GM10248 (cell line): ENCODE measurements around the gene PDE4D.
A peak's percentile ranks its signal among the peaks of the same experiment; 100 is the strongest.
"Not testable (repeated sequence)": the region's sequence is repeated elsewhere in the genome, so short reads cannot be mapped to it uniquely, and the experiment has no call there.

ENCODE experiments used
- CTCF ChIA-PET: fragments of 300-600 bp; sonication (Branson Sonifier 250); formaldehyde crosslinking; extraction: SDS; loops from one replicate; lab custom pipeline; 2021; ENCODE audit warnings: antibody characterized with exemption; lab: Yijun Ruan, JAX
- POLR2A ChIA-PET: fragments of 350-650 bp; sonication (Branson Sonifier 250); formaldehyde crosslinking; extraction: SDS; loops from one replicate; lab custom pipeline; 2020; ENCODE audit warnings: antibody characterized with exemption; lab: Yijun Ruan, JAX
- DNase-seq: peaks from one replicate; pipeline ENCODE4 v3.0.0; 2012; ENCODE audit errors: extremely low spot score
- CTCF ChIP-seq: IDR thresholded peaks from 2 replicates; pipeline ENCODE4 v1.5.1; 2012; ENCODE audit warnings: mild to moderate bottlenecking, low read depth; ENCODE audit errors: extremely low read depth, missing control alignments, control extremely low read depth

The PDE4D gene

DNA sequence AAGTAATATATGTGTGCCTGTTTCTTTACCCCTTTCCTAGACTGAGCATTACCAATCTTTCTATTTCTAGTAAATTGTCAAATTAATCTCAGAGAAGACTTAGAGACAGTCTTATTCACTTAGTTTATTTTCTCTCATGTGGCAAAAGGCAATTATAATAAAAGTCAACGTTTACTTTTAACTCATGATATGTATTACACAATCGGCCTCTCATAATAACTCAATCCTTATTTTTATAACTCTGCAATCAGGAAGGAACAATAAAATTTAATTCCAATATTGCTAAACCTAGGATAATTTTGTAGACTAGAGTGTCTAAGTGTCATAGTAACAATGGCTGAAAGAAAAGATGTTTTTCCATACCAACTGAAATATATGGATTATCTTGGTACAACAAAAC is 214.6 kb downstream of the PDE4D start:
- CTCF ChIA-PET, result interaction anchor here (1.2 to 1.3 kb wide), 2 partner anchors 173 to 298 kb away, joined by 4 read pairs; no protein-coding TSS in a partner anchor
- POLR2A ChIA-PET, result no interaction called here
- TF ChIP-seq CTCF, result no peak
- no peak for DNase-seq

DNA sequence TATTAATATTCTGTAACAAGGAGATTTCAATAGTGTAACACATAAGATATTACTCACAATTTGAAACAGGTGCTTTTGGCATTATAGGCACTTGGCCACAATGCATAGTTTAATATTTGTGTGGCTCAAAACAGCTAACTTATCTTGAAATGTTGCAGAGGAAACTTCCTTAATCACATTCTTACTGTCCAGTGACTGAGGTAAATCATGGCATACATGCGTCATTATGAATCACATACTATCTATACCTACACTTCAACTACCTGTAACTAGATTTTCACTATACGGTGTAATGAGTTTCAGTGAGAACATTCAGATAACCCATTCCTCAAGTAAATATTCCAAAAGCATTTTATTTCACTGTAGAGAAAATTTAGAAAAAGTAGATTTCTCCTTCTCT is 218.8 kb downstream of the PDE4D start:
- TF ChIP-seq CTCF, result no peak
- DNase-seq, result no peak
- POLR2A ChIA-PET, result no interaction called here
- CTCF ChIA-PET, result interaction anchor here (0.6 to 6.3 kb wide), 7 partner anchors 10 to 294 kb away, joined by 3 to 64 read pairs (median 4); no protein-coding TSS in a partner anchor

DNA sequence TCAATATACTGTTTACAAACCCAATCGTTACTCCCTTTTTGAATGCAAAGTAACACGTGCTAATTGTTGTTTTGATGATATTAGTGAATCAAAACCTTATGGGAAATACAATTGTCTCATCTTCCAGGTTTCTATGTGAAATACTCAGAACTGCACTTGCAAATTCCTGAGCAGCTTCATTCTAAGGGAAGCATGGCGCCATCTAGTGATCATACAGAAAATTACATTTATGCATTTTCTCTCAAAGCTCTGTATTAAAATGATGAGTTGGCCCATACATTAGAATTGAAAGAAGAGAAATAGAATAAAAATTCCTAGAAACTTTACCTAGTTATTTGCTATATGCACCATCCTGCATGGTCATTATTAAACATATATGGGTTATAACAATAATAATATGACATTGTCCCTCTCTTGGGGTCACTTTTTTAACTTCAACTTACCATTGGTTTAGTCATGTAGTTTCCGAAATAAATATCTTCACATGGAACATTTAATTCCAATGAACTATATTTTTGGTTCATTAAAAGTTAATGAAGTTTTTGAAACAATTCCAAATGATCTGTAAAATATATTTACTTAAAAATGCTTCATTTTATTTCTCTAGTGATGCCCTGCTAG is 220.0 kb downstream of the PDE4D start:
- TF ChIP-seq CTCF, result peak; percentile 62
- ChIA-PET POLR2A (no interaction called here), CTCF (interaction anchor here (0.6 to 6.3 kb wide), 37 partner anchors 10 to 486 kb away, joined by 3 to 64 read pairs (median 4); no protein-coding TSS in a partner anchor)
- DNase-seq, result peak; percentile 22

- no peak for DNase-seq
- ChIA-PET POLR2A (no interaction called here), CTCF (interaction anchor here (0.7 to 1.8 kb wide), 3 partner anchors 134 to 276 kb away, joined by 3 to 8 read pairs (median 6); no protein-coding TSS in a partner anchor)
- TF ChIP-seq CTCF, result no peak
Observed at GRCh38 chr5:59666440-59667068, 227.0 kb downstream of the PDE4D start.

DNA sequence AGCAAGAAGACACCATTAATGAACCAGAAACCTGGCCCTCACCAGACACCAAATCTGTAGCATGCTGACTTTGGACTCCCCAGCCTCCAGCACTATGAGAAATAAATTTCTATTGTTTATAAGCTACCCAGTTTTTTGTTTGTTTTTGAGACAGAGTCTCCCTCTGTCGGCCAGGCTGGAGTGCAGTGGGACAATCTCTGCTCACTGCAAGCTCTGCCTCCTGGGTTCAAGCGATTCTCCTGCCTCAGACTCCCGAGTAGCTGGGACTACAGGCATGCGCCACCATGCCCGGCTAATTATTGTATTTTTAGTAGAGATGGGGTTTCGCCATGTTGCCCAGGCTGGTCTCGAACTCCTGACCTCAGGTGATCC is 227.7 kb downstream of the PDE4D start:
- DNase-seq, POLR2A ChIA-PET: not testable (repeated sequence)
- CTCF ChIA-PET, result interaction anchor here (0.7 to 1.8 kb wide), 4 partner anchors 134 to 275 kb away, joined by 3 to 8 read pairs (median 4); no protein-coding TSS in a partner anchor

DNA sequence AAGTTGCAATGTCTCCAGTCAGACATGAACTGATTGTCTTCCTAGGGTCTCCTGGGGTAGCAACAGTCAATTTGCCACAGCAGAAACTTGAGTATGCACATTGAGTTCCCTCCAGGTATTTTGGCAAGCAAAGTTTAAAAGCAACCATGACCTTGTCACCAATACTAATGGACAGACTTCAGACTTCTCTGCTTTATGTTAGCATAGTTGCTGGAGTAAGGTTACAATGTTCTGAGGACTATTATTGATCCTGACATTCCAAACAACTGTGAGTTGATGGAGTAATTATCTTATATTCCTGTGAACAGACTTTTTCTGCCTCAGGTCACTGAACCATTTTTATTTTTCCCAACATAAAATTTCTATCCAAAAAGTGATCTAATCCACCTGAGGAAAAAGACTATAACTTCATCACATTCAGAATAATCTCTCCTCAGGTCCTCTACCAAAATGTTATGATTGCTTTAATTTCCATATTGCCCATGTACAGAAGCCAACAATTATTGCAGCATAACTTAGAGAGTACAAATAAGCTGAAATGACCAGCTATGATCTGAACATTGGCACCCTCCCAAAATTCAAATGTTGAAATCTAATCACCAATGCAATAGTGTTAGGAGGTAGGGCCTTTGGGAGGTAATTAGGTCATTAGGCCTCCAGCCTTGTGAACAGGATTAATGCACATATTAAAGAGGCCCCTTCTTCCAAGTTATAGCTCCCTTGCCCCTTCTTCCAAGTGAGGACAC is 228.3 kb downstream of the PDE4D start:
- ChIA-PET CTCF (interaction anchor here (0.7 to 1.8 kb wide), 5 partner anchors 20 to 275 kb away, joined by 3 to 8 read pairs (median 3); no protein-coding TSS in a partner anchor), POLR2A (no interaction called here)
- no peak for DNase-seq
- TF ChIP-seq CTCF, result no peak
